Myometrial cell (primary cell): ENCODE results near the gene TBCCD1. TPM values are rescaled to one million over a fixed set of nuclear protein-coding genes. Genes with fewer than 3 reads are reported as not detected.

Source experiments
- total RNA-seq: library from RNA; depleted of rRNA; stranded (reverse); fragments of >200 nt; gene quantifications from 2 replicates; pipeline ENCODE4 v1.2.3, GENCODE V29; 2015

Gene TBCCD1
- 8.4 and 9.0 TPM in 2 replicates for total RNA-seq

GRCh38 chr3:186567072-186567921 lies at the start of gene TBCCD1:
TBCCD1 (minus strand) TSS chr3:186567339; CDS start chr3:186564329, 3,010 bp downstream.

GRCh38 chr3:186612721-186613636 lies 45.8 kb upstream of the TBCCD1 start, which contains the start of gene AHSG:
AHSG (plus strand) TSS chr3:186613060; CDS start chr3:186613142, 82 bp downstream.

GRCh38 chr3:186570096-186570940 lies 3.2 kb upstream of the TBCCD1 start, which contains the start of gene DNAJB11:
DNAJB11 (plus strand) TSS chr3:186570720; CDS start chr3:186570898, 178 bp downstream.

GRCh38 chr3:186544281-186544680 lies 22.9 kb downstream of the TBCCD1 start, which contains the start of gene CRYGS:
CRYGS (minus strand) TSS chr3:186544380; CDS start chr3:186544326, 54 bp downstream.

Other genes starting within 250 kb of the TBCCD1 start
- under 0.01 and 1.1 TPM in 2 replicates for gene DGKG, start 205.1 kb downstream of the TBCCD1 start, total RNA-seq
- not detected in 2 replicates for gene CRYGS, start 23.0 kb downstream of the TBCCD1 start, total RNA-seq
- 50.7 and 67.5 TPM in 2 replicates for gene DNAJB11, start 3.4 kb upstream of the TBCCD1 start, total RNA-seq
- gene AHSG, start 45.7 kb upstream of the TBCCD1 start, total RNA-seq: not detected in 2 replicates
- not detected in 2 replicates for gene FETUB, start 73.1 kb upstream of the TBCCD1 start, total RNA-seq
- gene HRG, start 98.7 kb upstream of the TBCCD1 start, total RNA-seq: not detected in 2 replicates
- gene KNG1, start 150.0 kb upstream of the TBCCD1 start, total RNA-seq: not detected in 2 replicates
- gene EIF4A2, start 216.2 kb upstream of the TBCCD1 start, total RNA-seq: 225 and 273 TPM in 2 replicates
- gene RFC4, start 239.1 kb upstream of the TBCCD1 start, total RNA-seq: 28.3 and 35.6 TPM in 2 replicates